Right lobe of liver (tissue), 6 donors: ENCODE data around the gene PIK3C2G. TPM values are rescaled to one million over a fixed set of nuclear protein-coding genes. Genes with fewer than 3 reads are reported as not detected.

Experiments used
- ATAC-seq, 4 donors: fragments of 200-7000 bp; cut with Tn5 transposase; one replicate each; pipeline ENCODE4 v1.9.1; 2020; ENCODE audit warnings: mild to moderate bottlenecking in 4 of 4, moderate library complexity in 4 of 4
- DNase-seq, 3 donors: peaks; one replicate each; pipeline ENCODE4 v3.0.0-alpha.2; 2020
- H3K27ac ChIP-seq, 3 donors: fragments of 200-600 bp; one replicate each; pipeline ENCODE4 v1.8.0; 2022
- H3K27me3 ChIP-seq, 2 donors: fragments of 200-600 bp; one replicate each; pipeline ENCODE4 v1.8.0; 2022
- H3K36me3 ChIP-seq, 4 donors: fragments of 200-600 bp; sonication (generic) in 1 of 4; one replicate each; pipeline versions ENCODE4 v1.5.1 to v1.8.0; 2017 to 2022; ENCODE audit warnings: control low read depth in 1 of 4
- H3K4me1 ChIP-seq, 4 donors: fragments of 200-600 bp; sonication (generic) in 1 of 4; one replicate each; pipeline versions ENCODE4 v1.5.1 to v1.8.0; 2017 to 2022; ENCODE audit warnings: control low read depth in 1 of 4
- H3K4me3 ChIP-seq, 3 donors: fragments of 200-600 bp; one replicate each; pipeline ENCODE4 v1.8.0; 2022
- H3K9me3 ChIP-seq, 4 donors: fragments of 200-600 bp; sonication (generic) in 1 of 4; one replicate each; pipeline versions ENCODE4 v1.5.1 to v1.8.0; 2017 to 2022; ENCODE audit warnings: control low read depth in 1 of 4
- CTCF ChIP-seq, 4 donors: fragments of 200-600 bp in 3 of 4; fragments of 450-650 bp in 1 of 4; IDR thresholded peaks; one replicate each; pipeline versions ENCODE4 v1.5.1 to v1.8.0; 2016 to 2022; ENCODE audit warnings: antibody characterized with exemption in 4 of 4, mild to moderate bottlenecking in 2 of 4
- POLR2A ChIP-seq: fragments of 450-650 bp; IDR thresholded peaks from one replicate; pipeline ENCODE4 v1.6.1; 2017; ENCODE audit warnings: antibody characterized with exemption, mild to moderate bottlenecking
- WGBS: methylation state at CpG from one replicate; pipeline ENCODE4 v1.1.6; 2018; ENCODE audit warnings: low coverage, low lambda C conversion rate; ENCODE audit not compliant: insufficient coverage; ENCODE audit errors: missing lambda C conversion rate; 5-methylcytosine and 5-hydroxymethylcytosine counted together
- intact Hi-C, 2 donors: fragments of 100-400 bp; cut with DNase I; formaldehyde crosslinking; loops; one replicate each; pipeline versions ENCODE4 v1.11.2 to v1.14.1; 2022
- total RNA-seq, 6 experiments: library from RNA; depleted of rRNA in 2 of 6; stranded (reverse); fragments of >200 nt in 2 of 6; fragmentation: NEBNext Ultra II Directional in 3 of 6; extraction: Animal tissue kit (Norgen Biotek cat#: 25700) in 3 of 6; gene quantifications; one replicate each; pipeline versions ENCODE4 v1.1.0 to v1.2.4, GENCODE V29; 2016 to 2023
- donor health status: DM: no; HTN: yes; CAD: no.
- donor health status: DM: no; HTN: no; CAD: no.
- donor health status: DM: no; HTN: no; CAD: no.
- donor health status: DM: no; HTN: yes; CAD: no.
- donor health status: DM: no; HTN: yes; CAD: no.

The PIK3C2G gene
- total RNA-seq, 6 experiments from 2014 or later: 12.5 to 30.5 (median 24.8) TPM

- no peak for DNase-seq
- Histone ChIP-seq H3K27me3 (no peaks in the 10 kb centered on the region), H3K4me1 (peaks cover 0 to 8% (median under 1%) of the 10 kb centered on the region in 4 donors), H3K27ac (no peak overlapping the region), H3K9me3 (no peaks in the 10 kb centered on the region), H3K36me3 (no peaks in the 10 kb centered on the region), H3K4me3 (no peak overlapping the region)
- no peak for TF ChIP-seq POLR2A
- no peak for TF ChIP-seq CTCF (IDR thresholded peaks at IDR 0.05)
- intact Hi-C loops: no loop called here
- ATAC-seq: no peak
- WGBS: 86% methylated on average over 1 of the region's 1 CpG
Measured at GRCh38 chr12:18264581-18265075, 3.3 kb downstream of the PIK3C2G start.

GRCh38 chr12:18267427-18268099 is 6.2 kb downstream of the PIK3C2G start:
- WGBS: 83% methylated on average over 9 of the region's 9 CpGs
- TF ChIP-seq CTCF (IDR thresholded peaks at IDR 0.05): no peak
- TF ChIP-seq POLR2A: no peak
- no peaks in the 10 kb centered on the region for H3K9me3 ChIP-seq
- DNase-seq: no peak
- ATAC-seq: no peak
- H3K27ac ChIP-seq: no peak overlapping the region
- intact Hi-C loops: no loop called here
- H3K36me3 ChIP-seq: no peaks in the 10 kb centered on the region
- H3K4me3 ChIP-seq: no peak overlapping the region
- H3K4me1 ChIP-seq: no peaks in the 10 kb centered on the region
- no peaks in the 10 kb centered on the region for H3K27me3 ChIP-seq

- no peak overlapping the region for H3K27ac ChIP-seq
- H3K9me3 ChIP-seq: no peaks in the 10 kb centered on the region
- DNase-seq (no peak), ATAC-seq (no peak)
- no peaks in the 10 kb centered on the region for H3K36me3 ChIP-seq
- 75% methylated on average over 3 of the region's 3 CpGs for WGBS
- H3K4me1 ChIP-seq: no peaks in the 10 kb centered on the region
- no peak overlapping the region for H3K4me3 ChIP-seq
- no peaks in the 10 kb centered on the region for H3K27me3 ChIP-seq
- intact Hi-C loops: no loop called here
- TF ChIP-seq CTCF (IDR thresholded peaks at IDR 0.05) (no peak), POLR2A (no peak)
Measured at GRCh38 chr12:18270958-18271460, 9.7 kb downstream of the PIK3C2G start.

- no peaks in the 10 kb centered on the region for H3K27me3 ChIP-seq
- TF ChIP-seq CTCF (IDR thresholded peaks at IDR 0.05): no peak
- no peak for TF ChIP-seq POLR2A
- no peak overlapping the region for H3K27ac ChIP-seq
- no peaks in the 10 kb centered on the region for H3K36me3 ChIP-seq
- DNase-seq (no peak), ATAC-seq (no peak)
- WGBS: 93% methylated on average over 1 of the region's 1 CpG
- no peaks in the 10 kb centered on the region for H3K4me1 ChIP-seq
- intact Hi-C loops: no loop called here
- H3K9me3 ChIP-seq: no peaks in the 10 kb centered on the region
- no peak overlapping the region for H3K4me3 ChIP-seq
Measured at GRCh38 chr12:18275981-18276380, 14.7 kb downstream of the PIK3C2G start.
